ENCODE measurements around the gene RFX4. TPM values are rescaled to one million over a fixed set of nuclear protein-coding genes. Genes with fewer than 3 reads are reported as not detected.

The RFX4 gene
- total RNA-seq, 2 experiments from 2014 or later, result not detected

GRCh38 chr12:106599302-106599701, 16.5 kb downstream of the RFX4 start:
- TF ChIP-seq CTCF (conservative IDR thresholded peaks at IDR 0.05; ENCODE audit: low read length) (no peak), EZH2phosphoT487 (IDR thresholded peaks at IDR 0.05; ENCODE audit: borderline replicate concordance, low read depth, low read length) (no peak)
- DNase-seq (ENCODE audit: low spot score), result no peak
- H2AFZ ChIP-seq (ENCODE audit: low read length), result no peak overlapping the region
- H3K4me1 ChIP-seq (ENCODE audit: insufficient read depth, low read length, poor library complexity, severe bottlenecking), result no peaks in the 10 kb centered on the region
- no peaks in the 10 kb centered on the region for H4K20me1 ChIP-seq (ENCODE audit: insufficient read depth, low read length)
- no peaks in the 10 kb centered on the region for H3K79me2 ChIP-seq (ENCODE audit: insufficient read depth, low read depth, low read length)
- H3K4me2 ChIP-seq (ENCODE audit: low read length), result no peak overlapping the region
- H3K9me2 ChIP-seq (ENCODE audit: insufficient read depth, low read length), result no peaks in the 10 kb centered on the region
- no peak overlapping the region for H3K27ac ChIP-seq (ENCODE audit: low read depth, low read length, poor library complexity, severe bottlenecking)
- BruUV-seq (replicated peaks), result no TSS peak
- no peaks in the 10 kb centered on the region for H3K36me3 ChIP-seq (ENCODE audit: insufficient read depth, low read length)
- POLR2A ChIA-PET, result interaction anchor here (0.9 kb wide), 1 partner anchor 28 kb away, joined by 4 read pairs; no protein-coding TSS in a partner anchor
- CTCF ChIA-PET (ENCODE audit: unreplicated experiment), result no interaction called here
- no peak overlapping the region for H3K4me3 ChIP-seq (ENCODE audit: low read depth, low read length, poor library complexity, severe bottlenecking)
- intact Hi-C loops (cut with micrococcal nuclease; ENCODE audit: unreplicated experiment), result no loop called here
- H3K9me3 ChIP-seq (ENCODE audit: low read length), result no peaks in the 10 kb centered on the region

- H3K79me2 ChIP-seq (ENCODE audit: insufficient read depth, low read depth, low read length), result no peaks in the 10 kb centered on the region
- H2AFZ ChIP-seq (ENCODE audit: low read length), result no peak overlapping the region
- no peak overlapping the region for H3K4me2 ChIP-seq (ENCODE audit: low read length)
- BruUV-seq (replicated peaks), result no TSS peak
- H3K9me3 ChIP-seq (ENCODE audit: low read length), result no peaks in the 10 kb centered on the region
- no peaks in the 10 kb centered on the region for H3K4me1 ChIP-seq (ENCODE audit: insufficient read depth, low read length, poor library complexity, severe bottlenecking)
- no peak overlapping the region for H3K4me3 ChIP-seq (ENCODE audit: low read depth, low read length, poor library complexity, severe bottlenecking)
- intact Hi-C loops (cut with micrococcal nuclease; ENCODE audit: unreplicated experiment), result no loop called here
- TF ChIP-seq CTCF (conservative IDR thresholded peaks at IDR 0.05; ENCODE audit: low read length), result no peak
- TF ChIP-seq EZH2phosphoT487 (IDR thresholded peaks at IDR 0.05; ENCODE audit: borderline replicate concordance, low read depth, low read length), result no peak
- no peaks in the 10 kb centered on the region for H3K36me3 ChIP-seq (ENCODE audit: insufficient read depth, low read length)
- H4K20me1 ChIP-seq (ENCODE audit: insufficient read depth, low read length), result no peaks in the 10 kb centered on the region
- H3K27ac ChIP-seq (ENCODE audit: low read depth, low read length, poor library complexity, severe bottlenecking), result no peak overlapping the region
- DNase-seq (ENCODE audit: low spot score), result no peak
- ChIA-PET CTCF (ENCODE audit: unreplicated experiment) (no interaction called here), POLR2A (no interaction called here)
- H3K9me2 ChIP-seq (ENCODE audit: insufficient read depth, low read length), result no peaks in the 10 kb centered on the region
Observed at GRCh38 chr12:106600503-106600902, 17.7 kb downstream of the RFX4 start.

- Histone ChIP-seq H2AFZ (ENCODE audit: low read length) (no peak overlapping the region), H3K36me3 (ENCODE audit: insufficient read depth, low read length) (no peaks in the 10 kb centered on the region), H3K9me2 (ENCODE audit: insufficient read depth, low read length) (no peaks in the 10 kb centered on the region), H4K20me1 (ENCODE audit: insufficient read depth, low read length) (no peaks in the 10 kb centered on the region), H3K4me1 (ENCODE audit: insufficient read depth, low read length, poor library complexity, severe bottlenecking) (no peaks in the 10 kb centered on the region), H3K4me2 (ENCODE audit: low read length) (no peak overlapping the region), H3K4me3 (ENCODE audit: low read depth, low read length, poor library complexity, severe bottlenecking) (no peak overlapping the region), H3K27ac (ENCODE audit: low read depth, low read length, poor library complexity, severe bottlenecking) (no peak overlapping the region), H3K79me2 (ENCODE audit: insufficient read depth, low read depth, low read length) (no peaks in the 10 kb centered on the region), H3K9me3 (ENCODE audit: low read length) (no peaks in the 10 kb centered on the region)
- DNase-seq (ENCODE audit: low spot score), result no peak
- POLR2A ChIA-PET, result no interaction called here
- no TSS peak for BruUV-seq (replicated peaks)
- intact Hi-C loops (cut with micrococcal nuclease; ENCODE audit: unreplicated experiment), result no loop called here
- no peak for TF ChIP-seq CTCF (conservative IDR thresholded peaks at IDR 0.05; ENCODE audit: low read length)
- no peak for TF ChIP-seq EZH2phosphoT487 (IDR thresholded peaks at IDR 0.05; ENCODE audit: borderline replicate concordance, low read depth, low read length)
- CTCF ChIA-PET (ENCODE audit: unreplicated experiment), result no interaction called here
Observed at GRCh38 chr12:106601031-106601430, 18.2 kb downstream of the RFX4 start.
